Neural progenitor cell (in vitro differentiated cells): Measurements from ENCODE around the gene ADAMTS4.

Experiments
- CTCF ChIP-seq: fragments of 200-600 bp; sonication (generic); IDR thresholded peaks from 2 replicates; pipeline ENCODE4 v1.5.1; 2017; ENCODE audit warnings: antibody characterized with exemption, mild to moderate bottlenecking
- EZH2 ChIP-seq: fragments of 200-600 bp; sonication (generic); IDR thresholded peaks from 2 replicates; pipeline ENCODE4 v1.6.1; 2017; ENCODE audit warnings: antibody characterized with exemption, mild to moderate bottlenecking, moderate library complexity

GRCh38 chr1:161140755-161141400 lies 58.0 kb downstream of the ADAMTS4 start:
- TF ChIP-seq CTCF, result no peak
- TF ChIP-seq EZH2, result no peak
